MM.1S (cell line): ENCODE measurements around the gene KIF9.
"Not testable (repeated sequence)": the region's sequence is repeated elsewhere in the genome, so short reads cannot be mapped to it uniquely, and the experiment has no call there.

Experiments
- CTCF ChIP-seq: fragments of 300-600 bp; sonication (generic); IDR thresholded peaks from 2 replicates; pipeline ENCODE4 v1.5.1; 2016; ENCODE audit warnings: antibody characterized with exemption, low read length, mixed read lengths
- EZH2 ChIP-seq: fragments of 300-600 bp; sonication (generic); optimal IDR thresholded peaks from 2 replicates; pipeline ENCODE3; 2017; ENCODE audit warnings: low read depth, mild to moderate bottlenecking, antibody characterized with exemption, low read length, mixed read lengths

DNA sequence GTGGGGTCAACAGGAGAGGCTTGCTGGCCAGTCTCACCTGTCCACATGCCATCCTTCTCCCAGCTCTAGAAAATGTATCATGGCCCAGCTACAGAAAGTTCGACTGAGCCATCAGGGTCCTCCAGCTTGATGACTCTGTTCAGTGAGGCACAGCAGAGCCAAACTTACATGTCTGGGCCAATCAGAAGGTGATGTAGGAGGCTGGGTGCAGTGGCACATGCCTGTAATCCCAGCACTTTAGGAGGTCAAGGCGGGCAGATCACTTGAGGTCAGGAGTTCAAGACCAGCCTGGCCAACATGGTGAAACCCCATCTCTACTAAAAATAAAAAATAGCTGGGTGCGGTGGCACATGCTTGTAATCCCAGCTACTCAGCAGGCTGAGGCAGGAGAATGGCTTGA is 31.5 kb downstream of the KIF9 start:
- TF ChIP-seq CTCF, EZH2: not testable (repeated sequence)
